DOHH2 (cell line): ENCODE results near the gene LPIN1.

Source experiments
- CTCF ChIP-seq: fragments of 200-600 bp; sonication (generic); IDR thresholded peaks from one replicate; pipeline ENCODE4 v1.5.1; 2014; ENCODE audit warnings: antibody characterized with exemption, mild to moderate bottlenecking, low read depth, low read length; ENCODE audit not compliant: poor library complexity, severe bottlenecking
- EZH2phosphoT487 ChIP-seq: fragments of 200-600 bp; sonication (generic); IDR thresholded peaks from 2 replicates; pipeline ENCODE4 v1.6.1; 2017; ENCODE audit warnings: borderline replicate concordance, mild to moderate bottlenecking, antibody characterized with exemption, low read length, moderate library complexity, mixed read lengths

GRCh38 chr2:11711751-11712150 lies 34.7 kb upstream of the LPIN1 start:
- TF ChIP-seq CTCF (no peak), EZH2phosphoT487 (no peak)
